SK-N-SH treated with all-trans-retinoic acid at 6 μM for 48 hours (cell line): Measurements from ENCODE around the gene SBSN.

Experiments used
- ATAC-seq: fragments of 200-7000 bp; cut with Tn5 transposase; 3 replicates; pipeline ENCODE4 v1.9.1; 2020; ENCODE audit warnings: mild to moderate bottlenecking, moderate library complexity
- BACH2 ChIP-seq: fragments of 250-450 bp; sonication (Bioruptor Pico); IDR thresholded peaks from 2 replicates; pipeline ENCODE4 v1.9.0; 2021; ENCODE audit warnings: mild to moderate bottlenecking, borderline replicate concordance
- CSDC2 ChIP-seq: fragments of 250-450 bp; sonication (Bioruptor Pico); IDR thresholded peaks from 2 replicates; pipeline ENCODE4 v1.5.0; 2020; ENCODE audit warnings: mild to moderate bottlenecking, moderate library complexity
- CSRNP3 ChIP-seq: fragments of 250-450 bp; sonication (Bioruptor Pico); IDR thresholded peaks from 2 replicates; pipeline ENCODE4 v1.5.1; 2021; ENCODE audit warnings: mild to moderate bottlenecking, moderate library complexity
- ISL1 ChIP-seq: fragments of 250-450 bp; sonication (Bioruptor Pico); IDR thresholded peaks from 2 replicates; pipeline ENCODE4 v2.1.2; 2022; ENCODE audit warnings: mild to moderate bottlenecking, moderate library complexity
- OSR1 ChIP-seq: fragments of 250-450 bp; sonication (Bioruptor Pico); IDR thresholded peaks from 2 replicates; pipeline ENCODE4 v1.8.0; 2022; ENCODE audit warnings: moderate library complexity, mild to moderate bottlenecking, inconsistent platforms
- PATZ1 ChIP-seq: fragments of 250-450 bp; sonication (Bioruptor Pico); IDR thresholded peaks from 2 replicates; pipeline ENCODE4 v1.8.0; 2020; ENCODE audit warnings: mild to moderate bottlenecking, moderate library complexity, borderline replicate concordance
- PPARA ChIP-seq: fragments of 250-450 bp; sonication (Bioruptor Pico); IDR thresholded peaks from 2 replicates; pipeline ENCODE4 v1.5.0; 2020; ENCODE audit warnings: mild to moderate bottlenecking, borderline replicate concordance
- TOX ChIP-seq: fragments of 250-450 bp; sonication (Bioruptor Pico); IDR thresholded peaks from 2 replicates; pipeline ENCODE4 v1.8.0; 2021; ENCODE audit warnings: mild to moderate bottlenecking, moderate library complexity, borderline replicate concordance
- ZFP3 ChIP-seq: fragments of 250-450 bp; sonication (Bioruptor Pico); IDR thresholded peaks from 2 replicates; pipeline ENCODE4 v1.5.0; 2020; ENCODE audit warnings: mild to moderate bottlenecking, moderate library complexity
- ZFP30 ChIP-seq: fragments of 450-650 bp; formaldehyde crosslinking; IDR thresholded peaks from 2 replicates; pipeline ENCODE4 v1.5.0; 2022; ENCODE audit warnings: mild to moderate bottlenecking, moderate library complexity
- ZNF565 ChIP-seq: fragments of 450-650 bp; formaldehyde crosslinking; conservative IDR thresholded peaks from 2 replicates; pipeline ENCODE4 v1.5.0; 2020; ENCODE audit warnings: low read depth, mild to moderate bottlenecking, moderate library complexity
- ZNF70 ChIP-seq: fragments of 450-650 bp; formaldehyde crosslinking; IDR thresholded peaks from 2 replicates; pipeline ENCODE4 v1.5.0; 2020; ENCODE audit warnings: mild to moderate bottlenecking, moderate library complexity
- TF ChIP-seq, protein P1 (sequence below): fragments of 250-450 bp; sonication (Bioruptor Pico); IDR thresholded peaks from 2 replicates; pipeline ENCODE4 v1.5.0; 2020; ENCODE audit warnings: mild to moderate bottlenecking, moderate library complexity
- TF ChIP-seq, protein P2 (sequence below): fragments of 250-450 bp; sonication (Bioruptor Pico); IDR thresholded peaks from 2 replicates; pipeline ENCODE4 v1.5.1; 2020; ENCODE audit warnings: low read depth, mild to moderate bottlenecking, moderate library complexity

Gene SBSN

DNA sequence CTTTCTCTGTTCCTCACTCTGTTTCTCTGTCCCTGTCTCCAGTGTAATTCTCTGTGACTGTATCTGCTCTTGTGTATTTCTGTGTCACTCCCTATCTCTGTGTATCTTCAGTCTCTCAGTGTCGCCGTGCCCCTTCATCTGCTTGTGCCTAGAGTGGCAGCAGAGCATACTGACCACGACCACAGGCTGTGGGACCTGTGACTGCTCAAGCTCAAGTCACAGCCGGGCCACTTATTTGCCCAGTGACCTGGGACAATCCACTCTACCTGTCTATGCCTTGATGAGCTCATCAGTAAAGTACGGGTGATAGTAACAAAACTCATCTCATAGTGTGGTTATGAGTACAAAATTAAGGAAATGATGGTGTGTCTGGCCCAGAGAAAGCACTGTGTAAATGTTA is 26.0 kb upstream of the SBSN start (continued):
- TF ChIP-seq, protein P1, sequence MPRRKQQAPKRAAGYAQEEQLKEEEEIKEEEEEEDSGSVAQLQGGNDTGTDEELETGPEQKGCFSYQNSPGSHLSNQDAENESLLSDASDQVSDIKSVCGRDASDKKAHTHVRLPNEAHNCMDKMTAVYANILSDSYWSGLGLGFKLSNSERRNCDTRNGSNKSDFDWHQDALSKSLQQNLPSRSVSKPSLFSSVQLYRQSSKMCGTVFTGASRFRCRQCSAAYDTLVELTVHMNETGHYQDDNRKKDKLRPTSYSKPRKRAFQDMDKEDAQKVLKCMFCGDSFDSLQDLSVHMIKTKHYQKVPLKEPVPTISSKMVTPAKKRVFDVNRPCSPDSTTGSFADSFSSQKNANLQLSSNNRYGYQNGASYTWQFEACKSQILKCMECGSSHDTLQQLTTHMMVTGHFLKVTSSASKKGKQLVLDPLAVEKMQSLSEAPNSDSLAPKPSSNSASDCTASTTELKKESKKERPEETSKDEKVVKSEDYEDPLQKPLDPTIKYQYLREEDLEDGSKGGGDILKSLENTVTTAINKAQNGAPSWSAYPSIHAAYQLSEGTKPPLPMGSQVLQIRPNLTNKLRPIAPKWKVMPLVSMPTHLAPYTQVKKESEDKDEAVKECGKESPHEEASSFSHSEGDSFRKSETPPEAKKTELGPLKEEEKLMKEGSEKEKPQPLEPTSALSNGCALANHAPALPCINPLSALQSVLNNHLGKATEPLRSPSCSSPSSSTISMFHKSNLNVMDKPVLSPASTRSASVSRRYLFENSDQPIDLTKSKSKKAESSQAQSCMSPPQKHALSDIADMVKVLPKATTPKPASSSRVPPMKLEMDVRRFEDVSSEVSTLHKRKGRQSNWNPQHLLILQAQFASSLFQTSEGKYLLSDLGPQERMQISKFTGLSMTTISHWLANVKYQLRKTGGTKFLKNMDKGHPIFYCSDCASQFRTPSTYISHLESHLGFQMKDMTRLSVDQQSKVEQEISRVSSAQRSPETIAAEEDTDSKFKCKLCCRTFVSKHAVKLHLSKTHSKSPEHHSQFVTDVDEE (CRISPR knock-in tag): no peak
- TF ChIP-seq ZFP30 (CRISPR knock-in tag): no peak
- TF ChIP-seq OSR1 (CRISPR knock-in tag): no peak
- TF ChIP-seq, all 23 proteins: peak for 0

DNA sequence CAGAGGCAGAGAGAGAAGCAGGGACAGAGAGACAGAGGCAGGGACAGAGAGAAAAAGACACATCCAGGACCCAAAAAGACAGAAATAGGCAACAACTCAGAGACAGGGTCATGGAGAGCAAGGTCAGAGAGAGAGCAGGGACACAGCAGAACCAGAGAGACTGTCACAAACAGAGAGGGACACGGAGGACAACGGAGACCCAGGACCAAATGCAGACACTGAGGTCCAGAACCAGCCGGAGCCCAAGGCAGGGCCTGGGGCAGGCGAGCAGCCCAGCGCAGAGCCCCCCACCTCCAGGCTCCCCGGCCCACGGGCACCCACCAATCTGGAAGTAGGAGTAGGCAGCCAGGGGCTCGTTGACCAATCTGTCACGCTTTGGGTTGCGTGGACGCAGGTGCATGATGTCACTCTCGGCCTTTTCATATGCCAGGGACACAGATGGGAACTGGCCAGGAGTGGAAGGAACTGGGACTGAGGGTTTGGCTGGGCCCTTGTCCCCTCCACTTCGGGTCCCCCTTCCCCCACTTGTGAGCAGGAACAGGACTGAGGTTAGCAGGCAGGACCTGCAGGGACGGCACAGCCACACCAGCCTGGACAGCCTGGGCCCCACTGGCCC is 25.4 kb upstream of the SBSN start:
- no peak for TF ChIP-seq TOX (CRISPR knock-in tag)
- no peak for TF ChIP-seq ZNF565 (CRISPR knock-in tag)
- TF ChIP-seq PATZ1 (CRISPR knock-in tag): no peak
- TF ChIP-seq, protein P2, sequence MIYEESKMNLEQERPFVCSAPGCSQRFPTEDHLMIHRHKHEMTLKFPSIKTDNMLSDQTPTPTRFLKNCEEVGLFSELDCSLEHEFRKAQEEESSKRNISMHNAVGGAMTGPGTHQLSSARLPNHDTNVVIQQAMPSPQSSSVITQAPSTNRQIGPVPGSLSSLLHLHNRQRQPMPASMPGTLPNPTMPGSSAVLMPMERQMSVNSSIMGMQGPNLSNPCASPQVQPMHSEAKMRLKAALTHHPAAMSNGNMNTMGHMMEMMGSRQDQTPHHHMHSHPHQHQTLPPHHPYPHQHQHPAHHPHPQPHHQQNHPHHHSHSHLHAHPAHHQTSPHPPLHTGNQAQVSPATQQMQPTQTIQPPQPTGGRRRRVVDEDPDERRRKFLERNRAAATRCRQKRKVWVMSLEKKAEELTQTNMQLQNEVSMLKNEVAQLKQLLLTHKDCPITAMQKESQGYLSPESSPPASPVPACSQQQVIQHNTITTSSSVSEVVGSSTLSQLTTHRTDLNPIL (CRISPR knock-in tag): no peak
- no peak for TF ChIP-seq ZFP30 (CRISPR knock-in tag)
- TF ChIP-seq ISL1: no peak
- no peak for TF ChIP-seq CSRNP3 (CRISPR knock-in tag)
- no peak for ATAC-seq

DNA sequence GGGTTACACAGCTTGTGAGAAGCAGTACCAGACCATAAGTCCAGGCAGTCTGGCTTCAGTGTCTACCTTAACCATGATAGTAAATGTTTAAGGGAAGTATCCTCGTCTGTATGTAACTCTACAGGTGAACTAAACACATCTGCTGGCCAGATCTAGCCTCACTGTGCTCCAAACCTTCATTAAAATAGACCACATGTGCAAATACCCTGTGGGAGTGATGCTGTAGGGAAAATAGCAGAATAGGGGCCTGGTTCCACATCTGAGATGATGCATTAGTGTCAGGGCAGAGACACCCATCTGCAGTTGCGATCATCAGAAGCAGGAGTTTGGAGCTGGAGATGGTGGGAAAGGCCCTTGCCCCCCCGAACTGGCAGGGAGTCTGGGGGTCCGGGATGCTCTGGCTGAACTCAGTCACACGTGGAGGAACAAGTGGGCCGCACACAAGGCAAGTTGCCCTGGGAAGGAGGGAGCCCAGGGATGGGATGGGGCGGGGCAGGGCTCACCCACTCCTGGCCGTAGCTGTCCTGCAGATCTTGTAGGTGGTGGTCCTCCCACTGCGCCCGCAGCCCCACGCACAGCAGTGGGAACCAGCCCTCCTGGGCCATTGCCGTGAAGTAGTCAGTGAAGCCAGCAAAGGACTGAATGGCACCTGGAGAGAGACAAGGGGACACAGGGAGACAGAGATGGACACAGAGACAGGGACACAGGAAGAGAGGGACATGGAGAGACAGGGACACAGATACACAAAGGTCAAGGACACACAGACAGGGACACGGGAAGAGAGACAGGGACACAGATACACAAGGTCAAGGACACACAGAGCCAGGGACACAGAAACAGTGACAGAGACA is 24.6 kb upstream of the SBSN start:
- ATAC-seq: no peak
- TF ChIP-seq ZNF565 (CRISPR knock-in tag): no peak
- no peak for TF ChIP-seq PPARA (CRISPR knock-in tag)
- TF ChIP-seq ZNF70 (CRISPR knock-in tag): no peak
- TF ChIP-seq, protein P1 (CRISPR knock-in tag): no peak
- no peak for TF ChIP-seq OSR1 (CRISPR knock-in tag)
- TF ChIP-seq CSRNP3 (CRISPR knock-in tag): no peak
- no peak for TF ChIP-seq ZFP3
- TF ChIP-seq ZFP30 (CRISPR knock-in tag): no peak
- TF ChIP-seq CSDC2 (CRISPR knock-in tag): no peak
- TF ChIP-seq BACH2 (CRISPR knock-in tag): no peak
- TF ChIP-seq, all 23 proteins: peak for 0
